KG1 (cell line): ENCODE results near the gene MAPRE2.

ENCODE experiments used
- DNase-seq: peaks from one replicate; lab custom pipeline; 2025; lab: John Stamatoyannopoulos, UW

Gene MAPRE2

GRCh38 chr18:35040988-35041814 lies at the start of gene MAPRE2:
TSS of gene MAPRE2 (plus strand) at chr18:35041413. CDS start at chr18:35041540, 127 bp downstream.
- peak; percentile 85 for DNase-seq

- no peak for DNase-seq
Observed at GRCh38 chr18:34991561-34991960, 49.7 kb upstream of the MAPRE2 start.

GRCh38 chr18:34993289-34993688 lies 47.9 kb upstream of the MAPRE2 start:
- no peak for DNase-seq

- no peak for DNase-seq
Observed at GRCh38 chr18:34995746-34996145, 45.5 kb upstream of the MAPRE2 start.

- no peak for DNase-seq
Observed at GRCh38 chr18:34998661-34999060, 42.6 kb upstream of the MAPRE2 start.

GRCh38 chr18:34999756-35000289 lies 41.4 kb upstream of the MAPRE2 start:
- no peak for DNase-seq

GRCh38 chr18:35000457-35000856 lies 40.8 kb upstream of the MAPRE2 start:
- no peak for DNase-seq

GRCh38 chr18:35002120-35002519 lies 39.1 kb upstream of the MAPRE2 start:
- no peak for DNase-seq

- DNase-seq: peak; percentile 36
Observed at GRCh38 chr18:35005963-35006577, 35.1 kb upstream of the MAPRE2 start.

GRCh38 chr18:35010156-35010555 lies 31.1 kb upstream of the MAPRE2 start:
- no peak for DNase-seq

GRCh38 chr18:35010993-35011392 lies 30.2 kb upstream of the MAPRE2 start:
- DNase-seq: no peak

GRCh38 chr18:35019933-35020332 lies 21.3 kb upstream of the MAPRE2 start:
- no peak for DNase-seq

GRCh38 chr18:35022426-35023001 lies 18.7 kb upstream of the MAPRE2 start:
- no peak for DNase-seq

- no peak for DNase-seq
Observed at GRCh38 chr18:35024196-35024595, 17.0 kb upstream of the MAPRE2 start.

- no peak for DNase-seq
Observed at GRCh38 chr18:35024965-35025364, 16.2 kb upstream of the MAPRE2 start.

- no peak for DNase-seq
Observed at GRCh38 chr18:35026407-35027061, 14.7 kb upstream of the MAPRE2 start.

GRCh38 chr18:35027206-35027605 lies 14.0 kb upstream of the MAPRE2 start:
- DNase-seq: no peak

- no peak for DNase-seq
Observed at GRCh38 chr18:35028536-35028935, 12.7 kb upstream of the MAPRE2 start.

GRCh38 chr18:35029103-35029502 lies 12.1 kb upstream of the MAPRE2 start:
- no peak for DNase-seq

GRCh38 chr18:35029770-35030169 lies 11.4 kb upstream of the MAPRE2 start:
- DNase-seq: no peak

- DNase-seq: peak; percentile 50
Observed at GRCh38 chr18:35030277-35030989, 10.8 kb upstream of the MAPRE2 start.

GRCh38 chr18:35032113-35032512 lies 9.1 kb upstream of the MAPRE2 start:
- DNase-seq: no peak
